Measurements from ENCODE around the gene RIPOR2.
"Not testable (repeated sequence)": the region's sequence is repeated elsewhere in the genome, so short reads cannot be mapped to it uniquely, and the experiment has no call there.

The RIPOR2 gene

DNA sequence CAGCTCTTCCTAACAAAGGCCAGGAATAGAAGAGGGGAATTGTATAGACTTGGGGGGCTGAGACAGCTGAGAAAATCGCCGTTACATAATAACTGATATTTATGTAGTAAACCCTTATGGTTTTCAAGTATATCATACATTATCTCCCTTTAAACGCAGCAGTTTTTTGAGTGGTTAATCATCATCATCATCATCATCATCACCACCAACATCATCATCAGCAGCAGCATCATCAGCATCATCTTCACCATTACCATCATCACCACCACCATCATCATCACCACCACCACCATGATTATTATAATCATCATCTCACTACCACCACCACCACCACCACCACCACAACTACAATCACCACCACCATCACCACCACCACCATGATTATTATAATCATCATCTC lies 9.1 kb downstream of the RIPOR2 start:
- not testable (repeated sequence) for DNase-seq (ENCODE audit: low read depth)

DNA sequence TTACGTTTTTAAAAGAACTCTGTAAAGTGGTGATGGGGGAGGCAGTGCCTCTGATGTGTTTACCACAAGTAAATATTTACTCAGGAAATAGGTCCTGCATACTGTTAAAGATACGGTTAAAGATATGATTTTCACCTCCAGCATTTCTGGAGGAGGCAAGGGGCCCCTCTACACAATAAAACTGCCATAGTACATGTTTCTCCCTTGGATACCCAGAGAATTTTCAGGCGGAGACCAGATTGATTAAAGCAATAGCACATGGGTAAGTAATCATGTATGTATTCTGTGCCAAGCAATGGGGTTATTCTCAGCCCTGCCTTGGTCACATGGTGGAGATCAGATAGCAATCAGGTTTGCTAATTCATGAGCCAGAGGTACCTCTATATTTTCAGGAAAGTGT lies 9.6 kb downstream of the RIPOR2 start:
- no peak for DNase-seq (ENCODE audit: low read depth)

DNA sequence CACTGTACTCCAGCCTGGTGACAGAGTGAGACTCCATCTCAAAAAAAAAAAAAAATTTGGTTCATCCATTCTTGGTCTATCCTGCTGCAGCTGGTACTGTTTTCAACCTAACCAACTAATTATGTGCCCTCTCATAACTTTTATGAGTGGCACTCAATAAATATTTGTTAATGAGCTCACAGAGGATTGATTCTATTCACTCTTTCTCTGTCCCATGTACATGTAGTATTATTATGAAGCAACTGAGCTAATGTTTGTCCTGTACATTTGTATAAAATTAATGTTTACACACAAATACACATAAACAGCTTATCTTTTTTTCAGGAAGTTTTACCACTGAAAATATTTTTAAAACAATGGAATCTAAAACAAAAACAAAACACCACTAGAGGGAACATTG lies 10.1 kb downstream of the RIPOR2 start:
- DNase-seq (ENCODE audit: low read depth): no peak

DNA sequence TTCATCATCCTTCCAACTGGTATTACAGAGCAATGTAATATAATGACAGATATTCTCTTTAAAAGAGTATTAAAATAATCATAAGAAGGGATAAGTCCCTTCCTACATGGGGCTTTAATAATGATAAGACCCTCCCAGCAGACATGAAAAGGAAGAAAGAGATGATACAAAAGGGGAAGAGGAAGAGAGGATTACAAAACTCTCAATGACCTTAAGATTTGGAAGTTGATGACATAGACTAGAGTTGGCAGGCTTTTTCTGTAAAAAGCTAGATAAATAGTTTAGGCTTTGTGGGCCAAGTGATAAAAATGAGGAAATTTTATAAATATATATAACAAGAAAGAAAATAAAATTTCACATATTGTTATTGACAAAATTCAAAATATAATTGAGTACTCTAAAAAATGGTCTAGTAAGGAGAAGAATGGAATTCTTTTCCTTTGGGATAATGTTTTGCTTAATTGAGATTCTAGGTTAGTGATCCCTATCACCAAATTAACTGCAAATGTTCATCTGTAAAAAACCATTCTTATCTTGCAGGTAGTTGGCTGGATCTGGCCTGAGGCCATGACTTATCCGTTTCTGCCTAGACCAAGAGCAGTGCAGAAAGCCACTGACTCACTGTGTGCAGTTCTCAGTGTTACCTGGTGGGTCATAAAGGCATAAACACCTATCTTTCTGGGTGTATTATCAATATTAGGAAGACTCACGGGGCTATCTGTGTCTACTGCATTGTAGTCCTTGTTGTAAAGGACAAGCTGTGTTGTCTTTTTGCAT lies 11.0 kb downstream of the RIPOR2 start:
- DNase-seq (ENCODE audit: low read depth): no peak

DNA sequence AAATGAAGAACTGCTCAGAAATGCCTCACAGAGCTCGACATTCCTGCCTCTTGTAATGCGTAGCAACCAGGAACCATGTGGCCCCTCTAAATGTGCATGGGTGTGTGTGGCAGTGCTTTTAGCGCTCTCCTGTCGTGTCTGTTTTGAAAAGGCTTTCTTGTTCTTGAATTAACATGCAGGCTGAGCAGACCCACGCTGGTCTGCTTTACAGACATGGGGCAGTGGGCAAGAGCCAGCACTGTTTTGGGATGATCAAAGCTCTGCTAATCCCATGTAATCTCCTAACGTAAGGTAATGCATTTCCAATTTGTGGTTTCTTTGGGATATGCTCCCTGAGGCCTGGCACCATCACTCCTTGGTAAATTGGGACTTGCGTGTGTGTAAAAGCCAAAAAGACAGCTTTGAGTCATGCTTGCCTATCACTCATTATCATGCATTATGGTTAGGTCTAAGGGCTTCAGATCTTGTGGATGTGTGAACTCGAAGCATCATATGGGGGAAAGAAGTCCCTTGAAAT lies 11.8 kb downstream of the RIPOR2 start:
- DNase-seq (ENCODE audit: low read depth): no peak

DNA sequence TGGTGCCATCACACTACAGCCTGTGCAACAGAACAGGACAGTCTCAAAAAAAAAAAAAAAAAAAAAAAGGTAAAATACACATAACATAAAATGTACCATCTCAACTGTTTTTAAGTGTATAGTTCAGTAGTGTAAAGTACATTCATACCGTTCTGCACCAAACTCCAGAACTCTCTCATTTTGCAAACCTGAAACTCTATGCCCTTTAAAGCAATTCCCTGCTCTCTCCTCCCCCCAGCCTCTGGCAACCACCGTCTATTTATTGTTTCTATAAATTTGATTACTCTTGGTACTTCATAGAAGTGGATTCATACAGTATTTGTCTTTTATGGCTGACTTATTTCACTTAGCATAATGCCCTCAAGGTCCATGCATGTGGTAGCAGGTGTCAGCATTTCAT lies 12.9 kb downstream of the RIPOR2 start:
- DNase-seq (ENCODE audit: low read depth): no peak

DNA sequence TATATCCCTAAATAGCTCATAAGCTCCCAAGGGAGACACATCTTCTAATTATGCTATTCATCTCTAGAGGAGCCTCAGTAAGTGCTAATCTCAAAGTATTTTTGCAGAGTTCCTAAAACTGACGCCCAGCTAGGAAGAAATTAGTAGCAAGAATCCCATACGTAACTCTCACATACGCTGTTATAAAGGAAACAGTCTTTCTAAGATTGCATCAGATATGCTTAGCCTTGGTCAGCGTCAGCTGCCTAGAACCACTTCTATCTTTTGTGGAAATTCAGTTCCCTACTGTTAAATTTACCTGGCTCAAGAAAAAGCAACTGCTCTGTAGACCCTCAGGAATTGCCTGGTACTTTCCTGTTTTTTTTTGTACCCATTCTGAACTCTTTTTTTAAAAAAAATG lies 13.6 kb downstream of the RIPOR2 start:
- no peak for DNase-seq (ENCODE audit: low read depth)

DNA sequence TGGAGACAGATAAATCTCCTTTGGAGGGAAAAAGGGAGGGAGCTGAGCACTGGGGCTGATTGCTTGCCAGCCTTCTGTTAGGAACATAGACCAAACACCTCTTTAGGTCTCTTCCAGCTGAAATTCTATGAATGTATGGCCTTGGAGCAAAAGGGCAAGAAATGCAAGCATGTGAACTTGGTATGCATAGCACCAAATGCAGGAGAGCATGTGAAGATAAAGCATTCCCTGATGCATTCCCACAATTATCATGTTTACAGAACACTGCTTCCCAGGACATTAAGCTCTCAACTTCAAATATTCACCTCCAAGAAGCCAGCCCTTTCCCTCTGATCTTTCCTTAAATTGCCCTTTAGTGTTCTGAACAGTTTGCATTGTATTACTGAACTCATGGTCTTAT lies 15.6 kb downstream of the RIPOR2 start:
- no peak for DNase-seq (ENCODE audit: low read depth)

DNA sequence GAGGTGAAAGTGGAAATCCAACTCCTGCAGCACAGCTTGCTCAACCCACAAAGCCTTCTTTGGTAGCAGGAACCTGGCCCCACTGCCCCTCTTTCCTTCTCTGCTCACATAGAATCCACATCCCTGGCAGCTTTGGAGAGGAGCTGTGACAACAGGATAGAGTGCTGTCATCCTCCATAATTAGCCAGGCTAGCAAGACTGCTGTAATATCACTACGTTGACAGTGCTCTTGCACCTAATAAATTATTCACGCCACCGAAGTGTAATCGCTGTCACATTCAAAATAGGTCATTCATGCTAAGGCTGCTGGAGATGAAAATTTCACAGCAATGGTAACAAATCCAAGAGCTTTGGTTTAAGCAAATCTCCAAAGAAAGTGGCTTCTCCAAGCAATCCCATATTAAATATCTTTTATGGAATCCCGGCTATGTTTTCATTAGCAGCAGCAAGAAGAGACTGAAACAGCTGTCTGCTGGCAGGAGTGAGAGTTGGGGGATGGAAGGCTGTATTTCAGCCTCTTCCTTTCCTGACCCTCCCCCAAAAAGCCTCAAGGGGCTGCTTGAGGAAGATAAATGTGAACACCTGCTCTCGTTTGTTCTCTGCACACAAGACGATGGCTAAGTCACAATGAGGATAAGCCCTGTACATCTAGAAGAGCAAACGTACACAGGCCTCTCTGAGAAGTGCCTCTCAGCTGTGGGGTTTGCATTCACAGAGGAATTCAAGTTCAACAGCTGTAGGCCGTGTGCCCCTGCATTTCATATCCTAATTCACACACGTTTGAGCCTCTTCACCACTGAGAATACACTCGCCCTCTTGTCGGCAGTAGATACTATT lies 16.5 kb downstream of the RIPOR2 start:
- no peak for DNase-seq (ENCODE audit: low read depth)

DNA sequence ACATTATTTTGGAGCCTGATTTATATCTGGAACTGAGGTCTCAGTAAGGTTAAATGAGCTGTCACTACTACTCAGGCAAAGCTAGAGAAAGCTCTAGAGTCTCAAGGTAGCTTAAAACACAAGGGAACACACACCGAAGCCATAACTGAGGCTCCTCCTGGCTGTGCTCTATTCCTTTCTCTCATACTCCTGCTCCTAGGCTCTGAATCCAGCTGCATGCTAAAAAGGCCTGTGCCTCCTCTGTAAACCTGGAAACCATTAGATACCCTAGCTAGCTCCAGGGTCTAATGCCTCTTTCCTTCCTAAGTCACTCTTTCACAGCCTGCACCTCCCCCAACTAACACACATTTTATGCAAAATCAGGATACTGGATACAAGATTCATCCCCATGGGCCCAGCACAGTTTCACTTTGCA lies 17.1 kb downstream of the RIPOR2 start:
- DNase-seq (ENCODE audit: low read depth): no peak

DNA sequence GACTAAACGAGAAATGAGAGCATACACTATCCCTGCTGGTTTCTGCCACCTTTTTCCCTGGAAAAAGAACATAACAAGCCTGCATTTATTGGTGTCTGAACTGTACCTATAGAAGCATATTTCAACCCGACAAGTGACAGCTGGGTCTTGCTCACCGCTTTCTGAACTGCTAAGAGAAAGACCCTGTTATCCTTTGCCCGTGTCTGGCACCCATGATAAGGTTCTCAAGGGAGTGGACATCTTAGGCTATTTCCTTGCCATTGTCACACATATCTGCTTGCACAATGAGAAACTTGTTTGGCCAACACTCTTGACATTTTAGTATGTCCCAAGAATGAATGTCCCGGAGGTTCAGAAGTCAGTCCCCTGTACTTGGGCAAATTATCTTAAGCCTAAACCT lies 19.3 kb downstream of the RIPOR2 start:
- no peak for DNase-seq (ENCODE audit: low read depth)

DNA sequence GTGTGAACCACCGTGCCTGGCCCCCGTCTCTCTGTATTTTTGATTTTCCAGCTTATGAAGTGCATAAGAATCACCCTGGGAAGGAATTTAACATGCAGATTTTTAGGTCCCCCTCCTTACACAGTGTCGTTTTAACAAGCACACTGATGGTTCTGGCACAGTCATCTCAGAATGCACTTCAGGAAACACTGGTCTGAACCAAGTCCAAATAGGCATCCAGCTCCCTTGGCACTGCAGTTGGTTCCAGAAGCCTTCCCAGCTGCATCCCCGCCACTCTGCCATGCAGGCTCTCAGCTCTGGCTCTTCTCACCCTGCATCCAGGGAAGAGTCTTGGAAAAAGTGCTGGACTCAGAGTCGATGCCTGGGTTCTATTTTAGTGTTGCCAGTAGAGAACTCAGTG lies 20.1 kb downstream of the RIPOR2 start:
- DNase-seq (ENCODE audit: low read depth): no peak

DNA sequence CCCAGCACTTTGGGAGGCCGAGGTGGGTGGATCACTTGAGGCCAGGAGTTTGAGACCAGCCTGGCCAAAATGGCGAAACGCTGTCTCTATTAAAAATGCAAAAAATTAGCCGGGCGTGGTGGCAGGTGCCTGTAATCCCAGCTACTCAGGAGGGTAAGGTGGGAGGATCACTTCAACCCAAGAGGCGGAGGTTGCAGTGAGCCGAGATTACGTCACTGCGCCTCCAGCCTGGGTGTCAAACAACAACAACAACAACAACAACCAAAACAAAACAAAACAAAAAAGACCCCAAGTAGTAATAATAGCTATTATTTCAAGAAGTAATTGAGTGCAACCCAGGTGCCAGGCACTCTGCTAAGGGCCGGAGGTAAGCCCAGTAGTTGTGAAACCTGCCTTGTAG lies 21.7 kb downstream of the RIPOR2 start:
- not testable (repeated sequence) for DNase-seq (ENCODE audit: low read depth)

DNA sequence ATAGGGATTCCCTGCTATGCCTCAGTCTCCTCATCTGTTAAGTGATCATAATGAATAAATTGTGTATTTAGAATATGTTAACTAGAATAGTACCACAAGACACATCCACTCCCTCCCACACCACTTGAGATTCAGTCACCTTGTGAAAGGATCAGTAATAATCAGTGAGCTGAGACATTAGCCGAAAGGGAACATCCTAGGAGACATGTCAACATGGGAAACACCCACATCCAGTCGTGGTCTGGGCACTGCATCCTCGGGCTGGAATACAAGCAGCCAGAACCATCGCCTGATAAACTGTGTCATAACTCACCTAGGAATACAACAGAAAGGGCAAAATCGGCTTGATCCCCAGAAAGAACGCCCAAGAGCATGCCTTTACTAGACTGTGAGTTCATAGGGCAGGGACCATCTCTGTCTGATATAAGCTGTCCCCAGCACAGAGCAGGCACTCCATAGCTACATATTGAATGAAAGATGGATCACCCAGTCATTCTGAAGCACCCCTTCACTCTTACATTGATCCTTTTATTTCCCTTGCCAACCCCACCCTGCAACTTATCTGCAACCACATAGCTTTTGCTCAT lies 23.9 kb downstream of the RIPOR2 start:
- DNase-seq (ENCODE audit: low read depth): no peak

DNA sequence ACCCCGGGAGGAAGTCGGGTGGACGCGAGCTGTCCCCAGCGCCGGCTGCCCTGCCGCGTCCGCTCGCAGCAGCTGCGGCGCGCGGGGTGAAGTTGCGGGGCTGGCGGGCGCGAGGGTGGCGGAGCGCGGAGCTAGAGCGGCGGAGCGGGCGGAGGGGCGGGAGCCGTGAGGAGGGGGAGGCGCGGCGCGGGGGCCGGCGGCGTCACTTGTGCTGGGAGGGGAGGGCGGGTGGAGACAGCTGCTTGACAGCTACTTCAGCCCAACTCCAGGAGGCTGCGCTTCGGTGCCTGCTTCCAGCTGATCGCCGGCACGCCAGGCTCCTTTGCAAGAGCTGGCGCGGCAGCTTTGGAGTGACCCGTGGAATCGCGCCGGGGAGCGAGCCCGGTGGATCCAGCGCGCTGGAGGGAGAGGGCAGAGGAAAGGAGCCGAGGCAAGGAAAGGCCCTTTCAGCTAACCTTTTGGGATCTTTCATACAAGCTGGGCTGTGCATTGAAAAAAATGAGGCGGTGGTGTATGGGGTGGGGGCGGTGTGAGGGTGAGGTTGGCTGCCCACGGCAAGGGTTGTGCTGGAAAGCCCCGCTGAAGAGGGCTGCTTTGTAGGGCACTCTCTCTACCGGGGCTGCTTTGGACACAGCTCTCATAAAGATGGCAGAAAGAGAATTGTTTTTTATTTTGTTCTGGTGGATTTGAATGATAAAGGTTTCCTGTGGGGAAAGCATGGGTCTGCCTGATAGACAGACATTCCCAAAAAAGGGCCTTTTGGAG lies 24.6 kb downstream of the RIPOR2 start:
- peak; percentile 39 for DNase-seq (ENCODE audit: low read depth)

DNA sequence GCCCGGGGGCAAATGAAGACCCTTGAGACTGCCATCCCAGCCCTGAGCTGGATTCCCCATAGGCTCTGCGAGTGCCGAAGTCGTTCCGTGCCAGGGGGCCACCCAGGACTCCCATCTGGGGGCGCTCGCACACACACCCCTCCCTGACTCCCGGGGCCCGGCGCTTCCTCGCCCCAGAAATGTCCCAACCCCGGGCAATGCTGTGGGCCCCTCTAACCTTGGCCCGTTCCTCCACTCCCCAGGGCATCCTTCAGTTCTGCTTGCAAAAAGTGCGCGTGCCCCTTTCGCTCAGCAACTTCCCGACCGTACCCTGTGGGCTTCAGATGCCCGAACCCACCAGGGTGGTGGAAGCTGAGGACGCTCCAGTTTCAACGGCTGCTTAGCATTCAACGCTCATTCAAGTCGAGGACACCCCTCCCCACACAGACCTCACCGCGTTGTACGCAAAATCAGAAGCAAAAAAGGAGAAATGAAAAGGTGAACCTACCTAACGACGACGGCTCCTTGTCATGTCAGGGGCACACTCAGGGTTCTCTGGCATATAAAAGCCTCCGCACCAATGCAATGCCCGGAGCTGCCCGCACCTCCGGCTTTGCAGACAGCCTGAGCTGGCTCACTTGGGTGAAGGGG lies 25.3 kb downstream of the RIPOR2 start:
- peak; percentile 23 for DNase-seq (ENCODE audit: low read depth)

DNA sequence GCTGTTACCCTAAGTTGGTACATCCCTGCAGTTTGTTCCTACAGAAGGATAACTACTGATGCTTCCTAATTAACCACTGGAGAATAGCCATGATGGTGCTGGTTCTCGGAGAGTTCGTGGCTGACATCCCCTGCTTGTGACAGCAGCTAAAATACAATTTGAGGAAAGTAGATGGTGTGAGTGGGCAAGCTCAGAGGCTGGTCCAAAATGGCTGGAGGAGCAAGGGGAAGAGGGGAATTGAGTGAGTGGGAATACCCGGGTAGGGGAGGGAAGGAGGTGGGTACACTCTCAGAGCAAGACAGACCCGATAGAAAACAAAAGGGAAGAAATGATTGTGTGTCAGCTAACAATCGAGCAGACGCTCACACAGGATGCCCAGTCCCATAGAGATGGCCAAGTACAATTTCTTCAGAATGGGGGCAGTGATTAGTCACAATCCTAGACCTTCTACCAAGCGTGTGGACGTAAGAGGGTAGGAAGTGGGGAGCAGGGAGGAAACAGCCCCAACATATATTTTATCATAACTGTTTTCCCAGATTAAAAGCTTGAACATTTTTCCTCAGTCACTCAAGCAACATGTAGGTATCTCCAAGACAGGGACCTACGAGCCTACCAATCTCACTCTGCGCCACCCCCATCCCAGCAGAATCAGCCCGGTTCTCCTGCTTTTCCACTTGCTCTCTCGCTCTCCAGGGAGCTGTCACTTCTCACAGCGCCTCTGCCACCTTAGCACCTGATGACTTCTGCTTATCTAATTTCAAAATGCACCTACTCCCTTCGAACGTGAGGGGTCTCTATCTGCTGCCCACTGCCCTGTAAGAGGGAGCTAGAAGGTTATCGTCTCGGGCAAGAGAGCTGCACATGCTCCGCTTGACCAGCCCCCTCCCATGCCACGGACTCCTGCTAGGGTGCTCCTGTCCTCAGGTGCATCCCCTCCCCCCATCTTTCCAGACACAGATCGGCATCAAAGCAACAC lies 26.2 kb downstream of the RIPOR2 start:
- no peak for DNase-seq (ENCODE audit: low read depth)

DNA sequence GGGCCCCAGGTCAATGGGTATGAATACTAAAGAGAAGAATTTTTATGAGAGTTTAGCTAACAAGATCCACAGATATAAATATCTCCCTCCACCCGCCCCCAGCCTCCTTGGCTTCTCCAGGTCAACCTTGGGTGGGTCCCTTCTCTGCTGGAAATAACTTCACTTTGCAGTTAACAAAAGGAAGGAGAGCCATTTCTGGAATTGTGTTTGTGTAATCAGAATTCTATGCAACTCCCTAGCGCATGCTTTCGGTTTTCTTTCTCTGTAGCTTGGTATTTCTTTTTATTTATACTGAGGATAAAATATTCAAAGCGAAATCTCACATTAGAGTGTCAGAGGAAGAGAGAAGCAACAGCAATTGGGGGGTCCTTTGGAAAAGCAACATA lies 27.1 kb downstream of the RIPOR2 start:
- no peak for DNase-seq (ENCODE audit: low read depth)

DNA sequence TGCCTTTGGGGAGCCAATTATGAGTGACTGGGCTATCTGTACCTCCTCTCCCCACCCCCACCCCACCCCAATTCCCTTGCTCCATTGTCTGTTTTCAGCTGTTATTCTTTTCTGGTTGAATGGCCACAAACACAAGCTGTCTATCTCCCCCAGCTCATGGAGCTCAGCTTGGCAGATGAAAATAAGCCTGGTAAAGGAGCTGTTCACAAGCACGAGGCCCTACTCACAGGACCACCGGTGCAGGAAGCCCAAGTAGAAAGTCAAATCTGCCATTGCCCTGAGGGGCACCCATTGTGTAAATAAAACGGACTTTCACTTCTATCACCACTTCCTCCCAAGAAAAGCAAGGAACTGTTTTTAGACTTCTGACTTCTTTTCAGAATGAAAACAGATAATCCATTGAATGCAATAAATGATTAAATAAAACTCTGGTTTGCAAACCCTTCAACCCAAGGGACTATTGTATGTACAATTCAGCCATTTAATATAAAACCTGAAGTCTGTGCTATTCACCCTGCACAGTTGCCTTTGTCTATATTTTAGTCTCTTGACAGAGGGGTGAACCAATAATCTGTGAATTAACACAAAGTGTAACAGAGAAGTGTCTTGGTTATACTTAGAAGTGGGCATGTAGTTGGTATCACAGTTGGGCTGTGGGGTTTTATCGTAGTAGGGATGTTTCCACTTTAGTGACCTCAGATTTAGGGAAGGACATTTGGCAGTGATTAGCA lies 27.7 kb downstream of the RIPOR2 start:
- no peak for DNase-seq (ENCODE audit: low read depth)

DNA sequence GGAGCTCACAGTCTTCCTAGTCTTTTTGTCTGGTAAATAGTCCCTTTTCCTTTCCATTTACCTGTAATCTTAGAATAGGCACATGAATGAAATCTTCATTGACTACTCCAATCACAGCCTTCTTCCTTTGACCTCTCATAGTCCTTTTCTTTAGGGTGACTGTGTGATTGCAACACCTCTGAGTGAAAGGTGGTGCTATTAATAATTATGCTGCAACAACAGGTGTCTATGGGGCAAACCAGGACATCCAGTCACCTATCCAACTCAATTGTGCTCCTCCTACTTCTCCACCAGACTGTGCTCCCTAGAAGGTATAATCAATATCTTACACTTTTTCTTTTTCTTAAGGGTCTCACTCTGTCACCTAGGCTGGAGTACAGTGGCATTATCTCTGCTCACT lies 29.4 kb downstream of the RIPOR2 start:
- DNase-seq (ENCODE audit: low read depth): no peak
